ENCODE results near the gene CARD19.

The CARD19 gene

DNA sequence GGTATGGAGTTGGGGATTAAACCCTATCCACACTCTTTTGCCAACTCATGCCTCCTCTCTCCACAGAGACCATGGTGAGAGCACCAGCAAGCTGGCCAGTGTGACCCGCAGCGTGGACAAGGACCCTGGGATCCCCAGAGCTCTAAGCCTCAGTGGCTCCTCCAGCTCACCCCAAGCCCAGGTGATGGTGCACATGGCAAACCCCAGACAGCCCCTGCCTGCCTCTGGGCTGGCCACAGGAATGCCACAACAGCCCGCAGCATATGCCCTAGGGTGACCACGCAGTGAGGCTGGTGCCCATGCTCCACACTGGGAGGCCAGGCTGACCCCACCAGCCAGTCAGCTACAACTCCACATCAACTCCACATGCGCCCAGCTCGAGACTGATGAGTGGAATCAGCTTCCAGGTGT, 11.5 kb upstream of the CARD19 start:
- no peak for TF ChIP-seq ZFX (IDR thresholded peaks at IDR 0.05; ENCODE audit: borderline replicate concordance)
- TF ChIP-seq, protein P1, sequence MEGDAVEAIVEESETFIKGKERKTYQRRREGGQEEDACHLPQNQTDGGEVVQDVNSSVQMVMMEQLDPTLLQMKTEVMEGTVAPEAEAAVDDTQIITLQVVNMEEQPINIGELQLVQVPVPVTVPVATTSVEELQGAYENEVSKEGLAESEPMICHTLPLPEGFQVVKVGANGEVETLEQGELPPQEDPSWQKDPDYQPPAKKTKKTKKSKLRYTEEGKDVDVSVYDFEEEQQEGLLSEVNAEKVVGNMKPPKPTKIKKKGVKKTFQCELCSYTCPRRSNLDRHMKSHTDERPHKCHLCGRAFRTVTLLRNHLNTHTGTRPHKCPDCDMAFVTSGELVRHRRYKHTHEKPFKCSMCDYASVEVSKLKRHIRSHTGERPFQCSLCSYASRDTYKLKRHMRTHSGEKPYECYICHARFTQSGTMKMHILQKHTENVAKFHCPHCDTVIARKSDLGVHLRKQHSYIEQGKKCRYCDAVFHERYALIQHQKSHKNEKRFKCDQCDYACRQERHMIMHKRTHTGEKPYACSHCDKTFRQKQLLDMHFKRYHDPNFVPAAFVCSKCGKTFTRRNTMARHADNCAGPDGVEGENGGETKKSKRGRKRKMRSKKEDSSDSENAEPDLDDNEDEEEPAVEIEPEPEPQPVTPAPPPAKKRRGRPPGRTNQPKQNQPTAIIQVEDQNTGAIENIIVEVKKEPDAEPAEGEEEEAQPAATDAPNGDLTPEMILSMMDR (IDR thresholded peaks at IDR 0.05), result no peak
- H3K27ac ChIP-seq, result no peak overlapping the region

DNA sequence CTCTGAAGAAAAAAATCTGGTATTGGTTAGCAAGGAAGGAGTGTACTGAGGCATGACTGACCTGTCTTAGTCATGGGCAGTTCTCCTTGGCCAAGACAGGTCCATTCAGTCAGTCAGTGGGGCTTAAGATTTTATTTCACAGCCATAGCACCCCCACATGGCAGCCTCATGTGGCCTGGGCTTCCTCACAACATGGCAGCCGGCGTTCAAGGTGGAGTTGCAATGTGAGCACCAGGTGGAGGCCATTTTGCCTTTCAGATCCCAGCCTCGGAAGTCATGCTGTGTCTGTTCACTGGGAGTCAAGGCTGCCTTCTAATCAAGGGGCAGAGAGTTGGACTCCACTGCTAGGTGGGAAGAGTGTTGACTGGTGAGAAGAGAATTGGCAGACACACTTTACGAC, 10.3 kb upstream of the CARD19 start:
- H3K27ac ChIP-seq, result no peak overlapping the region
- TF ChIP-seq ZFX (IDR thresholded peaks at IDR 0.05; ENCODE audit: borderline replicate concordance), result no peak
- TF ChIP-seq, protein P1 (IDR thresholded peaks at IDR 0.05), result no peak

DNA sequence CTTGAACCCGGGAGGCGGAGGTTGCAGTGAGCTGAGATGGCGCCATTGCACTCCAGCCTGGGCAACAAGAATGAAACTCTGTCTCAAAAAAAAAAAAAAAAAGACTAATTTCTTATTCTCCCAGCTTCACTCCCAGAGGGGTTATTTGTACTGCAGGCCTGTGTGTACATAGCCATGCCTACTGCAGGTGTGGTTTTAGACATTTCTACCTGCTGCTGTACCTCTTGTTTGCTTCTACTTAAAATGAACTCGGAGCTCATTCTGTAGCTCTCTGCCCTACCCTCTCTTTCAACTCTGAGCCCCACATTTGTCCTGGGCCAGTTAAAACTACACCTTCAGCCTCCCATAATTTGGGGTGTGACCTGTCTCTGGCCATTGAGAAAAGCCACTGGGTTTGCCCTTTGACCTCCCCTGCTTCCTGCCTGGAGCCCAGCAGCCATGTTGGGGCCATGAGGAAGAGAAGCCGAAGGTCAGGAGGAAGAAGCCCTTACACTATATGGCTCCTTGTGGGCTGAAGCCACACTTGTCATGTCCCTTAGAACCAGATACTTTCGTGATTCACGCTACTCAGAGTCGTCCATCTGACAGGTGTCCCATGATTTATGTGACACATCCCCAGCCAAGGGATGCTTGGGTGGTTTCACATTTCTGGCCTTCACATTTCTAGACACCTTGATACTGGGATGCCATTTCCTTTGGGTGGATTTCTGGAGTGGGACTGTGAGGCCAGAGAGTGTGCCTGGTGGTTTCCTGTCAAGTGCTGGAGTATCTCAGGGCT, 9.4 kb upstream of the CARD19 start:
- H3K27ac ChIP-seq, result no peak overlapping the region
- TF ChIP-seq ZFX (IDR thresholded peaks at IDR 0.05; ENCODE audit: borderline replicate concordance), result no peak
- TF ChIP-seq, protein P1 (IDR thresholded peaks at IDR 0.05), result no peak

DNA sequence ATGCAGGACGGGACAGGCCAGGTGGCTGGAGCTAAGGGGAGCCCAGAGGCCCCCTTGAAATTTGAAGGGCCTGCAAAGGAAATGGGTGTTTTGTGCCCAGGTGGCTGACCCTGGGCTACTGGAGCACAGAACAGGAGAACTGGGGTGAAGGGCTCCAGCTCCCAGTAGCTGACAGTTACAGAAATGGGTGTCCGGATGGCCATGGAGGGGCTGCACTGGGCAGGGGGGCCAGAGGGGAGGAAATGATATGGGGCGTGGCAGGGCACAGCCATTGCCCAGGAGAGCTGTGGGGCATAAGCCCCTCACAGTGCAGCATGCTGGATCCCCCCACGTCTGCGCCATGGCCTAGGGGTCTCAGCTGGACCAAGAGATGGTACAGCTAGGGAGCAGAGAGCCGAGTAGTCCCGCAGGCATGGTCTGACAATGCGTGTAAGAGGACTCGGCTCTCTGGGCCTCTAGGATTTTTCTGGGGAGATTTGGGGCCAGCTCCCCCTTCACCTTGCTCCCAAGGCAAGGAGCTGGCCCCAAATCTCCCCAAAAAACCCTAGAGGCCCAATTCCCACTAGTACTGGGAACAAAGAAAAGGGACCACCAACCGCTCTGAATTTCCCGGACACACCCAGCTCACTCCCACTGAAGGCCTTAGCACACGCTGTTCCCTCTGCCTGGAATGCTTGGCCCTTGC, 7.9 kb upstream of the CARD19 start:
- TF ChIP-seq ZFX (IDR thresholded peaks at IDR 0.05; ENCODE audit: borderline replicate concordance), result no peak
- TF ChIP-seq, protein P1 (IDR thresholded peaks at IDR 0.05), result no peak
- no peak overlapping the region for H3K27ac ChIP-seq

DNA sequence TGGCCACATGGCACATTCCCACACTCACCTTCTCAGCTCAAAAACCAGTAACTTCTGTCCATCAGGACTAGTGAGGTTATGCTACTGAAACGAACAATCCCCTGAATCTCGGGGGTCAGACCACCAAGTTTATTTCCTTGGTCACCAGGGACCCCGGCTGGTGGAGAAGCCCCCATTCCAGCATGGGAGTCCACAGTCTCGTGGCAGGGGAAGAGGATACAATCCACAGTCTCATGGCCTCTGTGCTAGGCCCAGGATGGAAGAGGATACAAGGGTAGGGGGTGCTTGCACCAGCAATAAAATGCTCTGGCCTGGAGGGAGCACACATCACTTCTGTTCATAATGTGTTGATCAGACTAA, 7.4 kb upstream of the CARD19 start:
- no peak overlapping the region for H3K27ac ChIP-seq
- TF ChIP-seq ZFX (IDR thresholded peaks at IDR 0.05; ENCODE audit: borderline replicate concordance), result no peak
- TF ChIP-seq, protein P1 (IDR thresholded peaks at IDR 0.05), result no peak

DNA sequence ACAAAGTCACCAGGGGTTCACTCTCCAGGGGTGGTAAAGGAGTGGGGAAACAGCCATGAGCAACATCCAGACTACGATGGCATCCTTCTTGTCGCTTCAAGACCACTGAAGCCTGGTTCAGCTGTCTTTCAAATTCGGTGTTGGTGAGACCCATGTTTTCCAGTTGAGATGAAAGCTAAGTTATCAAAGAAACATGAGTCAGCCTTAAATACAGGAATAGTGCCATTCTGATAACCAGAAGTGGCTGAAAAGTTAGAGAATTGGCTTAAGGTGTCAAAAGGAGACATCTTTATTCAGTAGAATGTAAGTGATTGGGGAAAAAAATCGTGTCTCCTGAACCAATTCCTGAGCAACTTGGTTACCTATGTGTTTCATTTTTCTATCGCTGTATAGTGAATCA, 7.0 kb upstream of the CARD19 start:
- TF ChIP-seq, protein P1 (IDR thresholded peaks at IDR 0.05), result no peak
- TF ChIP-seq ZFX (IDR thresholded peaks at IDR 0.05; ENCODE audit: borderline replicate concordance), result no peak
- no peak overlapping the region for H3K27ac ChIP-seq

DNA sequence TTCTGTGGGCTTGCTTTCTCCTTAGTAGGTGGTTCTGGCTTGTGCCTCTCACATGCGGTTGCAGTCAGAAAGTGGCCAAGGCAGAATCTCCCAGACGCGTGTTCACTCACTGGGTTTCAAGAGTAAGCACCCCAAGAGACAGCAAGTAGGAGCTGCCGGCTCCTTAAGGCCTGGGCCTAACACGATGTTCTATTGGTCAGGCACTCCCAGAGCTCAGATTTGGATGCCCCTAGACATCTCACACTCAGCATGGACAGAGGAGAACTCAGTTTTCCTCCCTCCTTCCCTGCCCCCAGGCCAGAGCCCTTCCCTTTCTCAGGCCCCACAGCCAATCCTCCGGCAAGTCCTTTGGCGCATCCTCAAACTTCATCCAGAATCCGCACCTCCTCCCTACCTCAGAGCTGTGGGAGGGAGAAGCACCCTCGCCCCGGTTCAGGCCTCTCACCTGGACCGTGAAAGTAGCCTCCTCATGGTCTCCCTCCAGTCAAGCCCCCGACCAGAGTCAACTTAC, 6.5 kb upstream of the CARD19 start:
- H3K27ac ChIP-seq, result no peak overlapping the region
- TF ChIP-seq, protein P1 (IDR thresholded peaks at IDR 0.05), result no peak
- TF ChIP-seq ZFX (IDR thresholded peaks at IDR 0.05; ENCODE audit: borderline replicate concordance), result no peak
